ENCODE results near the gene GRK4.

GRK4 gene

GRCh38 chr4:2925496-2925895 lies 37.9 kb upstream of the GRK4 start:
- Histone ChIP-seq H3K4me1 (ENCODE audit: control insufficient read depth, low read depth, low read length) (peaks cover 18% of the 10 kb centered on the region), H3K36me3 (ENCODE audit: control insufficient read depth, low read depth, low read length) (peaks cover 12% of the 10 kb centered on the region), H3K9ac (ENCODE audit: low read length) (no peak overlapping the region), H3K27ac (ENCODE audit: low read length) (no peak overlapping the region), H3K27me3 (ENCODE audit: control insufficient read depth, insufficient read depth, low read length) (no peaks in the 10 kb centered on the region), H3K9me3 (ENCODE audit: control insufficient read depth, low read depth, low read length) (no peaks in the 10 kb centered on the region), H3K4me3 (ENCODE audit: low read length) (no peak overlapping the region)

- H3K4me1 ChIP-seq (ENCODE audit: control insufficient read depth, low read depth, low read length): peaks cover 18% of the 10 kb centered on the region
- peaks cover 14% of the 10 kb centered on the region for H3K36me3 ChIP-seq (ENCODE audit: control insufficient read depth, low read depth, low read length)
- H3K9ac ChIP-seq (ENCODE audit: low read length): no peak overlapping the region
Measured at GRCh38 chr4:2925931-2926860, 37.2 kb upstream of the GRK4 start.

GRCh38 chr4:2927016-2927695 lies 36.2 kb upstream of the GRK4 start:
- Histone ChIP-seq H3K36me3 (ENCODE audit: control insufficient read depth, low read depth, low read length) (peaks cover 14% of the 10 kb centered on the region), H3K9ac (ENCODE audit: low read length) (no peak overlapping the region), H3K27ac (ENCODE audit: low read length) (no peak overlapping the region), H3K4me1 (ENCODE audit: control insufficient read depth, low read depth, low read length) (peaks cover 18% of the 10 kb centered on the region), H3K9me3 (ENCODE audit: control insufficient read depth, low read depth, low read length) (no peaks in the 10 kb centered on the region), H3K27me3 (ENCODE audit: control insufficient read depth, insufficient read depth, low read length) (no peaks in the 10 kb centered on the region), H3K4me3 (ENCODE audit: low read length) (no peak overlapping the region)

More at GRCh38 chr4:2925931-2926860, 37.2 kb upstream of the GRK4 start:
- H3K4me3 ChIP-seq (ENCODE audit: low read length): no peak overlapping the region
- H3K9me3 ChIP-seq (ENCODE audit: control insufficient read depth, low read depth, low read length): no peaks in the 10 kb centered on the region
- no peaks in the 10 kb centered on the region for H3K27me3 ChIP-seq (ENCODE audit: control insufficient read depth, insufficient read depth, low read length)
- H3K27ac ChIP-seq (ENCODE audit: low read length): no peak overlapping the region

- Histone ChIP-seq H3K4me3 (ENCODE audit: low read length) (no peak overlapping the region), H3K27ac (ENCODE audit: low read length) (no peak overlapping the region), H3K36me3 (ENCODE audit: control insufficient read depth, low read depth, low read length) (peaks cover 14% of the 10 kb centered on the region), H3K9me3 (ENCODE audit: control insufficient read depth, low read depth, low read length) (no peaks in the 10 kb centered on the region), H3K9ac (ENCODE audit: low read length) (no peak overlapping the region), H3K4me1 (ENCODE audit: control insufficient read depth, low read depth, low read length) (peaks cover 16% of the 10 kb centered on the region), H3K27me3 (ENCODE audit: control insufficient read depth, insufficient read depth, low read length) (no peaks in the 10 kb centered on the region)
Measured at GRCh38 chr4:2927696-2928075, 35.7 kb upstream of the GRK4 start.

GRCh38 chr4:2928242-2929176 lies 34.9 kb upstream of the GRK4 start:
- Histone ChIP-seq H3K4me3 (ENCODE audit: low read length) (no peak overlapping the region), H3K27me3 (ENCODE audit: control insufficient read depth, insufficient read depth, low read length) (no peaks in the 10 kb centered on the region), H3K9me3 (ENCODE audit: control insufficient read depth, low read depth, low read length) (no peaks in the 10 kb centered on the region), H3K4me1 (ENCODE audit: control insufficient read depth, low read depth, low read length) (peaks cover 12% of the 10 kb centered on the region), H3K36me3 (ENCODE audit: control insufficient read depth, low read depth, low read length) (peaks cover 14% of the 10 kb centered on the region), H3K9ac (ENCODE audit: low read length) (no peak overlapping the region), H3K27ac (ENCODE audit: low read length) (no peak overlapping the region)

GRCh38 chr4:2929469-2929868 lies 33.9 kb upstream of the GRK4 start:
- no peak overlapping the region for H3K9ac ChIP-seq (ENCODE audit: low read length)

GRCh38 chr4:2930135-2930757 lies 33.1 kb upstream of the GRK4 start:
- no peaks in the 10 kb centered on the region for H3K4me1 ChIP-seq (ENCODE audit: control insufficient read depth, low read depth, low read length)
- no peaks in the 10 kb centered on the region for H3K27me3 ChIP-seq (ENCODE audit: control insufficient read depth, insufficient read depth, low read length)
- no peak overlapping the region for H3K27ac ChIP-seq (ENCODE audit: low read length)
- no peak overlapping the region for H3K4me3 ChIP-seq (ENCODE audit: low read length)
- H3K9ac ChIP-seq (ENCODE audit: low read length): no peak overlapping the region
- no peaks in the 10 kb centered on the region for H3K9me3 ChIP-seq (ENCODE audit: control insufficient read depth, low read depth, low read length)
- H3K36me3 ChIP-seq (ENCODE audit: control insufficient read depth, low read depth, low read length): peaks cover 14% of the 10 kb centered on the region

More at GRCh38 chr4:2929469-2929868, 33.9 kb upstream of the GRK4 start:
- Histone ChIP-seq H3K27ac (ENCODE audit: low read length) (no peak overlapping the region), H3K4me3 (ENCODE audit: low read length) (no peak overlapping the region), H3K9me3 (ENCODE audit: control insufficient read depth, low read depth, low read length) (no peaks in the 10 kb centered on the region), H3K27me3 (ENCODE audit: control insufficient read depth, insufficient read depth, low read length) (no peaks in the 10 kb centered on the region), H3K36me3 (ENCODE audit: control insufficient read depth, low read depth, low read length) (peaks cover 14% of the 10 kb centered on the region), H3K4me1 (ENCODE audit: control insufficient read depth, low read depth, low read length) (peaks cover 2% of the 10 kb centered on the region)

GRCh38 chr4:2930758-2931511 lies 32.4 kb upstream of the GRK4 start:
- no peak overlapping the region for H3K27ac ChIP-seq (ENCODE audit: low read length)
- no peak overlapping the region for H3K4me3 ChIP-seq (ENCODE audit: low read length)
- H3K9ac ChIP-seq (ENCODE audit: low read length): no peak overlapping the region
- H3K36me3 ChIP-seq (ENCODE audit: control insufficient read depth, low read depth, low read length): peaks cover 14% of the 10 kb centered on the region
- H3K9me3 ChIP-seq (ENCODE audit: control insufficient read depth, low read depth, low read length): no peaks in the 10 kb centered on the region
- peaks cover 4% of the 10 kb centered on the region for H3K4me1 ChIP-seq (ENCODE audit: control insufficient read depth, low read depth, low read length)
- no peaks in the 10 kb centered on the region for H3K27me3 ChIP-seq (ENCODE audit: control insufficient read depth, insufficient read depth, low read length)

GRCh38 chr4:2931512-2932301 lies 31.7 kb upstream of the GRK4 start:
- no peak overlapping the region for H3K27ac ChIP-seq (ENCODE audit: low read length)
- H3K36me3 ChIP-seq (ENCODE audit: control insufficient read depth, low read depth, low read length): peaks cover 14% of the 10 kb centered on the region
- no peak overlapping the region for H3K9ac ChIP-seq (ENCODE audit: low read length)
- no peaks in the 10 kb centered on the region for H3K9me3 ChIP-seq (ENCODE audit: control insufficient read depth, low read depth, low read length)
- no peaks in the 10 kb centered on the region for H3K27me3 ChIP-seq (ENCODE audit: control insufficient read depth, insufficient read depth, low read length)
- H3K4me1 ChIP-seq (ENCODE audit: control insufficient read depth, low read depth, low read length): peaks cover 4% of the 10 kb centered on the region
- H3K4me3 ChIP-seq (ENCODE audit: low read length): no peak overlapping the region

Measured in iPS-18a (cell line).